H1 (cell line): ENCODE measurements around the gene EXD1. TPM values are rescaled to one million over a fixed set of nuclear protein-coding genes. Genes with fewer than 3 reads are reported as not detected.

Source experiments
- CTCF ChIA-PET: fragments of 300-600 bp; sonication (Branson Sonifier 250); formaldehyde crosslinking; loops from one replicate; lab custom pipeline; 2021; ENCODE audit not compliant: partially characterized antibody; lab: Charles Lee
- POLR2A ChIA-PET: fragments of 300-600 bp; sonication (Branson Sonifier 250); formaldehyde crosslinking; loops from one replicate; lab custom pipeline; 2021; ENCODE audit warnings: inconsistent platforms; ENCODE audit not compliant: partially characterized antibody; lab: Charles Lee
- DNase-seq, 2 experiments: peaks; one replicate each; pipeline versions ENCODE4 v3.0.0 to v3.0.0-alpha.2; 2010 to 2022; ENCODE audit warnings: low spot score in 2 of 2, low read depth in 1 of 2, mixed read lengths in 1 of 2
- FAIRE-seq: peaks from 2 replicates; lab custom pipeline; 2011; peaks lifted over from hg19 to GRCh38; lab: Jason Lieb, UNC
- H2AFZ ChIP-seq: 2 replicates; pipeline ENCODE4 v1.8.1; 2012; ENCODE audit warnings: low read length, inconsistent platforms
- H2AK5ac ChIP-seq: 2 replicates; pipeline ENCODE4 v1.6.1; 2013; ENCODE audit warnings: low read depth, low read length
- H2BK120ac ChIP-seq: replicated peaks from 2 replicates; pipeline ENCODE3; 2013; ENCODE audit warnings: low read depth, low read length, inconsistent platforms
- H2BK12ac ChIP-seq: 2 replicates; pipeline ENCODE4 v1.6.1; 2013; ENCODE audit warnings: low read depth, low read length
- H2BK15ac ChIP-seq: 2 replicates; pipeline ENCODE4 v1.6.1; 2013; ENCODE audit warnings: low read length
- H2BK20ac ChIP-seq: 2 replicates; pipeline ENCODE4 v1.6.1; 2013; ENCODE audit warnings: low read length
- H2BK5ac ChIP-seq: 2 replicates; pipeline ENCODE4 v1.6.1; 2013; ENCODE audit warnings: low read depth, low read length
- H3K14ac ChIP-seq: 2 replicates; pipeline ENCODE4 v1.6.1; 2013; ENCODE audit warnings: inconsistent platforms; ENCODE audit not compliant: insufficient read length
- H3K18ac ChIP-seq: 2 replicates; pipeline ENCODE4 v1.6.1; 2013; ENCODE audit warnings: low read length; ENCODE audit errors: extremely low read depth
- H3K23ac ChIP-seq: 2 replicates; pipeline ENCODE4 v1.6.1; 2013; ENCODE audit warnings: inconsistent platforms; ENCODE audit not compliant: insufficient read length
- H3K23me2 ChIP-seq: 2 replicates; pipeline ENCODE4 v1.6.1; 2013; ENCODE audit warnings: low read depth, low read length
- H3K27ac ChIP-seq: 2 replicates; pipeline ENCODE4 v1.6.1; 2011; ENCODE audit warnings: low read depth, low read length, inconsistent platforms
- H3K27me3 ChIP-seq, 4 experiments: replicated peaks in 1 of 4; 1 replicate in 1 of 4; 2 replicates in 3 of 4; pipeline versions ENCODE4 v1.6.1 to v1.8.1; 2011 to 2013; ENCODE audit warnings: low read length in 3 of 4, mild to moderate bottlenecking in 3 of 4, inconsistent platforms in 2 of 4, mixed read lengths in 2 of 4, moderate library complexity in 1 of 4; ENCODE audit not compliant: control insufficient read depth in 3 of 4, insufficient read depth in 3 of 4; ENCODE audit errors: extremely low read depth in 1 of 4
- H3K36me3 ChIP-seq, 4 experiments: 2 replicates each; pipeline versions ENCODE4 v1.6.1 to v1.8.1; 2011 to 2013; ENCODE audit warnings: mild to moderate bottlenecking in 4 of 4, low read length in 3 of 4, moderate library complexity in 2 of 4, control low read depth in 1 of 4, inconsistent platforms in 1 of 4; ENCODE audit not compliant: insufficient read depth in 4 of 4, control insufficient read depth in 2 of 4
- H3K4ac ChIP-seq: replicated peaks from 2 replicates; pipeline ENCODE3; 2013; ENCODE audit warnings: low read length, low read depth, mixed read lengths, inconsistent platforms; ENCODE audit not compliant: insufficient read length
- H3K4me1 ChIP-seq, 4 experiments: replicated peaks in 1 of 4; 1 replicate in 1 of 4; 2 replicates in 3 of 4; pipeline versions ENCODE4 v1.6.1 to v1.8.1; 2011 to 2013; ENCODE audit warnings: low read length in 3 of 4, inconsistent platforms in 2 of 4, mixed read lengths in 1 of 4; ENCODE audit not compliant: insufficient read depth in 4 of 4, control insufficient read depth in 3 of 4
- H3K4me2 ChIP-seq, 2 experiments: 2 replicates each; pipeline versions ENCODE4 v1.6.1 to v1.8.1; 2011 to 2013; ENCODE audit warnings: low read depth in 2 of 2, low read length in 2 of 2, control low read depth in 1 of 2, inconsistent platforms in 1 of 2, mild to moderate bottlenecking in 1 of 2; ENCODE audit not compliant: insufficient read depth in 1 of 2
- H3K4me3 ChIP-seq, 4 experiments: fragments of 200-600, 300-600 bp in 1 of 4; sonication (generic), shearing (Covaris generic), sonication (Bioruptor Twin) in 1 of 4; 2 replicates each; pipeline versions ENCODE4 v1.5.1 to v1.8.1; 2011 to 2016; ENCODE audit warnings: low read length in 4 of 4, low read depth in 3 of 4, control low read depth in 2 of 4, inconsistent platforms in 2 of 4, mild to moderate bottlenecking in 2 of 4, mixed read lengths in 1 of 4, moderate library complexity in 1 of 4; ENCODE audit not compliant: insufficient read depth in 2 of 4; ENCODE audit errors: extremely low read depth in 1 of 4
- H3K56ac ChIP-seq: replicated peaks from 2 replicates; pipeline ENCODE3; 2013; ENCODE audit warnings: low read depth, mild to moderate bottlenecking, mixed read lengths, low read length, inconsistent platforms; ENCODE audit not compliant: insufficient read length
- H3K79me1 ChIP-seq: 2 replicates; pipeline ENCODE4 v1.6.1; 2013; ENCODE audit warnings: low read depth, low read length, control low read depth
- H3K79me2 ChIP-seq, 2 experiments: 2 replicates each; pipeline versions ENCODE4 v1.6.1 to v1.8.1; 2012 to 2013; ENCODE audit warnings: low read length in 2 of 2, mild to moderate bottlenecking in 2 of 2, inconsistent platforms in 1 of 2; ENCODE audit not compliant: insufficient read depth in 2 of 2, control insufficient read depth in 1 of 2
- H3K9ac ChIP-seq, 4 experiments: replicated peaks in 1 of 4; 1 replicate in 1 of 4; 2 replicates in 3 of 4; pipeline versions ENCODE4 v1.6.1 to v1.8.1; 2011 to 2013; ENCODE audit warnings: low read depth in 3 of 4, low read length in 3 of 4, control low read depth in 2 of 4, mild to moderate bottlenecking in 2 of 4, moderate library complexity in 2 of 4, inconsistent platforms in 1 of 4; ENCODE audit errors: extremely low read depth in 1 of 4
- H3K9me3 ChIP-seq, 2 experiments: 2 replicates each; pipeline versions ENCODE4 v1.6.1 to v1.8.1; 2012 to 2013; ENCODE audit warnings: mild to moderate bottlenecking in 2 of 2, moderate library complexity in 2 of 2, control low read depth in 1 of 2, inconsistent platforms in 1 of 2, low read depth in 1 of 2, low read length in 1 of 2, mixed read lengths in 1 of 2; ENCODE audit not compliant: insufficient read depth in 2 of 2
- H4K20me1 ChIP-seq, 2 experiments: replicated peaks in 1 of 2; 2 replicates each; pipeline versions ENCODE3 to v1.8.1; 2011 to 2013; ENCODE audit warnings: inconsistent platforms in 2 of 2, low read length in 2 of 2, mild to moderate bottlenecking in 1 of 2; ENCODE audit not compliant: insufficient read depth in 2 of 2, control insufficient read depth in 1 of 2
- H4K5ac ChIP-seq: 2 replicates; pipeline ENCODE4 v1.6.1; 2013; ENCODE audit warnings: low read length, low read depth, mixed read lengths, inconsistent platforms; ENCODE audit not compliant: insufficient read length
- H4K8ac ChIP-seq: 2 replicates; pipeline ENCODE4 v1.8.0; 2013; ENCODE audit warnings: mild to moderate bottlenecking, moderate library complexity, low read length, inconsistent platforms; ENCODE audit not compliant: insufficient read depth; ENCODE audit errors: extremely low read depth
- H4K91ac ChIP-seq: replicated peaks from 2 replicates; pipeline ENCODE3; 2013; ENCODE audit warnings: low read length, mixed read lengths, inconsistent platforms; ENCODE audit not compliant: insufficient read length
- TAF1 ChIP-seq: IDR thresholded peaks from 2 replicates; pipeline ENCODE4 v1.6.1; 2011; ENCODE audit warnings: mild to moderate bottlenecking, low read depth, low read length
- WGBS, 2 experiments: shearing (Covaris generic) in 1 of 2; methylation state at CpG; one replicate each; pipeline versions ENCODE4 v1.1.6 to v1.1.7; 2013 to 2015; ENCODE audit warnings: low lambda C conversion rate in 2 of 2, mixed read lengths in 2 of 2, inconsistent platforms in 1 of 2, low coverage in 1 of 2, missing lambda C conversion rate in 1 of 2; ENCODE audit not compliant: insufficient replicate concordance in 2 of 2, insufficient coverage in 1 of 2, insufficient read length in 1 of 2; ENCODE audit errors: extremely low coverage in 1 of 2, missing lambda C conversion rate in 1 of 2; 5-methylcytosine and 5-hydroxymethylcytosine counted together
- polyA plus RNA-seq, 7 experiments: library from polyadenylated mRNA; depleted of rRNA in 3 of 7; stranded (reverse) in 5 of 7; unstranded in 2 of 7; fragments of >200 nt in 5 of 7; fragments of 200-250 nt in 2 of 7; gene quantifications; 1 replicate in 5 of 7; 2 replicates in 1 of 7; 4 replicates in 1 of 7; pipeline versions ENCODE4 v1.2.1 to v1.2.3, GENCODE V29; 2011 to 2013; ENCODE audit warnings: missing spikeins in 2 of 7, mixed read lengths in 2 of 7
- total RNA-seq: library from RNA; stranded (reverse); fragmentation: NEBNext Ultra II Directional; extraction: Animal tissue kit (Norgen Biotek cat#: 25700); gene quantifications from 2 replicates; pipeline ENCODE4 v1.2.1, GENCODE V29; 2021

The EXD1 gene
- total and polyA plus RNA-seq, 2 of the 8 experiments (the other 6 are each of a cell fraction or from before 2014, with no cell fraction given) = 0.06 to 0.54 TPM

- H2BK12ac ChIP-seq = no peak overlapping the region
- H3K18ac ChIP-seq = no peak overlapping the region
- no peak overlapping the region for H2AFZ ChIP-seq
- no peak overlapping the region for H3K9ac ChIP-seq
- no peak overlapping the region for H3K4me3 ChIP-seq
- no peak overlapping the region for H2BK15ac ChIP-seq
- peaks cover 2% of the 10 kb centered on the region; the same call in 1 of the 2 replicates for H3K23me2 ChIP-seq
- H2BK5ac ChIP-seq = no peak overlapping the region; the same call in 1 of the 2 replicates
- no peaks in the 10 kb centered on the region for H3K79me1 ChIP-seq
- H3K23ac ChIP-seq = no peak overlapping the region
- CTCF ChIA-PET = interaction anchor here (1.0 to 2.3 kb wide), 3 partner anchors 10 to 338 kb away, joined by 3 to 11 read pairs (median 3); partner anchors contain the start of gene CHP1
- H2AK5ac ChIP-seq = no peak overlapping the region
- no peak for FAIRE-seq
- H3K79me2 ChIP-seq = peaks cover 0 to 3% of the 10 kb centered on the region in 2 experiments; a peak in 1 of 4 replicates
- H3K4ac ChIP-seq = no peak overlapping the region
- H3K27me3 ChIP-seq = no peaks in the 10 kb centered on the region
- H3K4me1 ChIP-seq = no peaks in the 10 kb centered on the region
- peaks cover 0 to 14% (median 2%) of the 10 kb centered on the region in 4 experiments; a peak in 5 of 8 replicates for H3K36me3 ChIP-seq
- H3K27ac ChIP-seq = no peak overlapping the region
- POLR2A ChIA-PET = interaction anchor here (2.5 kb wide), 1 partner anchor 10 kb away, joined by 8 read pairs; the partner anchor contains the start of genes CHP1 and EXD1
- no peak overlapping the region for H4K5ac ChIP-seq
- H3K9me3 ChIP-seq = no peaks in the 10 kb centered on the region
- no peak overlapping the region for H3K56ac ChIP-seq
- TF ChIP-seq TAF1 = no peak
- no peak overlapping the region for H2BK20ac ChIP-seq
- no peak for DNase-seq
- H2BK120ac ChIP-seq = no peak overlapping the region
- no peak overlapping the region; the same call in 1 of the 2 replicates for H4K8ac ChIP-seq
- no peak overlapping the region for H3K4me2 ChIP-seq
- peaks cover 0 to 2% of the 10 kb centered on the region in 2 experiments for H4K20me1 ChIP-seq
- WGBS, 2 experiments = 85% methylated on average over 6 of the region's 6 CpGs; no CpG with 5 or more reads in 1 of the 2 experiments
- no peak overlapping the region for H4K91ac ChIP-seq
- H3K14ac ChIP-seq = no peak overlapping the region
Measured at GRCh38 chr15:41241221-41241964, 10.8 kb upstream of the EXD1 start.
